Stimulated activated CD4-positive, alpha-beta T cell treated with anti-CD3 and anti-CD28 coated beads, Interleukin-12 subunit alpha, Interleukin-12 subunit beta, amount 100 ng/mL, for 24 hours (primary cell): ENCODE data around the gene SLC18A3.

Experiments
- DNase-seq, 2 experiments: peaks; one replicate each; pipeline ENCODE4 v3.0.0-alpha.2; 2020; ENCODE audit warnings: low read depth in 2 of 2

The SLC18A3 gene

GRCh38 chr10:49627038-49627437, 16.9 kb downstream of the SLC18A3 start:
- no peak for DNase-seq

- no peak for DNase-seq
Measured at GRCh38 chr10:49627644-49628247, 17.6 kb downstream of the SLC18A3 start.

- no peak for DNase-seq
Measured at GRCh38 chr10:49628599-49628998, 18.5 kb downstream of the SLC18A3 start.

GRCh38 chr10:49629431-49629881, 19.3 kb downstream of the SLC18A3 start:
- DNase-seq, result no peak

- no peak for DNase-seq
Measured at GRCh38 chr10:49631975-49632374, 21.9 kb downstream of the SLC18A3 start.

GRCh38 chr10:49632406-49633317, 22.6 kb downstream of the SLC18A3 start:
- no peak for DNase-seq

- no peak for DNase-seq
Measured at GRCh38 chr10:49633327-49634068, 23.4 kb downstream of the SLC18A3 start.

GRCh38 chr10:49634069-49634660, 24.1 kb downstream of the SLC18A3 start:
- DNase-seq, result no peak

- no peak for DNase-seq
Measured at GRCh38 chr10:49642311-49642710, 32.2 kb downstream of the SLC18A3 start.

- DNase-seq, result no peak
Measured at GRCh38 chr10:49643241-49644034, 33.3 kb downstream of the SLC18A3 start.

GRCh38 chr10:49644035-49644646, 34.0 kb downstream of the SLC18A3 start:
- DNase-seq, result no peak

- no peak for DNase-seq
Measured at GRCh38 chr10:49645417-49645816, 35.3 kb downstream of the SLC18A3 start.

- no peak for DNase-seq
Measured at GRCh38 chr10:49645871-49646870, 36.1 kb downstream of the SLC18A3 start.

- DNase-seq, result no peak
Measured at GRCh38 chr10:49647554-49647953, 37.4 kb downstream of the SLC18A3 start.

GRCh38 chr10:49647985-49648795, 38.1 kb downstream of the SLC18A3 start:
- DNase-seq, result no peak

GRCh38 chr10:49649294-49649693, 39.2 kb downstream of the SLC18A3 start:
- DNase-seq, result no peak

- no peak for DNase-seq
Measured at GRCh38 chr10:49649936-49650723, 40.0 kb downstream of the SLC18A3 start.

GRCh38 chr10:49650724-49651034, 40.6 kb downstream of the SLC18A3 start:
- DNase-seq, result no peak
